K562 treated with DMSO at 1 percent for 12 hours (cell line): ENCODE measurements around the gene GAGE12C. TPM values are rescaled to one million over a fixed set of nuclear protein-coding genes. Genes with fewer than 3 reads are reported as not detected.

Experiments
- total RNA-seq: library from RNA; unstranded; fragments of 300-600 nt; gene quantifications from 2 replicates; pipeline ENCODE4 v1.2.3, GENCODE V29; 2022; ENCODE audit not compliant: insufficient read depth

GAGE12C gene
- total RNA-seq: not detected in 2 replicates

DNA sequence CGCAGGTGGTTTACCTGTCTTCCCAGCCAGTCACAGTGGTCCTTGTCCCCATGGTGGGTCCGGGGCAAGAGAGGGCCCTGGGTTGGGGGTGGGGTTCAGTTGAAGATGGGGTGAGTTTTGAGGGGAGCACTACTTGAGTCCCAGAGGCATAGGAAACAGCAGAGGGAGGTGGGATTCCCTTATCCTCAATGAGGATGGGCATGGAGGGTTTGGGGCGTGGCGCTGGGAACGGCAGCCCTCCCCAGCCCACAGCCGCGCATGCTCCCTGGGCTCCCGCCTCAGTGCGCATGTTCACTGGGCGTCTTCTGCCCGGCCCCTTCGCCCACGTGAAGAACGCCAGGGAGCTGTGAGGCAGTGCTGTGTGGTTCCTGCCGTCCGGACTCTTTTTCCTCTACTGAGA lies at the start of gene GAGE12C:
GAGE12C (plus strand) TSS at position 301 of the 400 bp plus-strand sequence. CDS start 1,155 bp downstream, outside the sequence.

DNA sequence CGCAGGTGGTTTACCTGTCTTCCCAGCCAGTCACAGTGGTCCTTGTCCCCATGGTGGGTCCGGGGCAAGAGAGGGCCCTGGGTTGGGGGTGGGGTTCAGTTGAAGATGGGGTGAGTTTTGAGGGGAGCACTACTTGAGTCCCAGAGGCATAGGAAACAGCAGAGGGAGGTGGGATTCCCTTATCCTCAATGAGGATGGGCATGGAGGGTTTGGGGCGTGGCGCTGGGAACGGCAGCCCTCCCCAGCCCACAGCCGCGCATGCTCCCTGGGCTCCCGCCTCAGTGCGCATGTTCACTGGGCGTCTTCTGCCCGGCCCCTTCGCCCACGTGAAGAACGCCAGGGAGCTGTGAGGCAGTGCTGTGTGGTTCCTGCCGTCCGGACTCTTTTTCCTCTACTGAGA lies 9.5 kb downstream of the GAGE12C start, which contains the start of gene GAGE12D:
GAGE12D (plus strand) TSS at position 301 of the 400 bp plus-strand sequence. CDS start 1,155 bp downstream, outside the sequence.

DNA sequence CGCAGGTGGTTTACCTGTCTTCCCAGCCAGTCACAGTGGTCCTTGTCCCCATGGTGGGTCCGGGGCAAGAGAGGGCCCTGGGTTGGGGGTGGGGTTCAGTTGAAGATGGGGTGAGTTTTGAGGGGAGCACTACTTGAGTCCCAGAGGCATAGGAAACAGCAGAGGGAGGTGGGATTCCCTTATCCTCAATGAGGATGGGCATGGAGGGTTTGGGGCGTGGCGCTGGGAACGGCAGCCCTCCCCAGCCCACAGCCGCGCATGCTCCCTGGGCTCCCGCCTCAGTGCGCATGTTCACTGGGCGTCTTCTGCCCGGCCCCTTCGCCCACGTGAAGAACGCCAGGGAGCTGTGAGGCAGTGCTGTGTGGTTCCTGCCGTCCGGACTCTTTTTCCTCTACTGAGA lies 19.0 kb downstream of the GAGE12C start, which contains the start of gene GAGE12E:
GAGE12E (plus strand) TSS at position 301 of the 400 bp plus-strand sequence. CDS start 1,155 bp downstream, outside the sequence.

DNA sequence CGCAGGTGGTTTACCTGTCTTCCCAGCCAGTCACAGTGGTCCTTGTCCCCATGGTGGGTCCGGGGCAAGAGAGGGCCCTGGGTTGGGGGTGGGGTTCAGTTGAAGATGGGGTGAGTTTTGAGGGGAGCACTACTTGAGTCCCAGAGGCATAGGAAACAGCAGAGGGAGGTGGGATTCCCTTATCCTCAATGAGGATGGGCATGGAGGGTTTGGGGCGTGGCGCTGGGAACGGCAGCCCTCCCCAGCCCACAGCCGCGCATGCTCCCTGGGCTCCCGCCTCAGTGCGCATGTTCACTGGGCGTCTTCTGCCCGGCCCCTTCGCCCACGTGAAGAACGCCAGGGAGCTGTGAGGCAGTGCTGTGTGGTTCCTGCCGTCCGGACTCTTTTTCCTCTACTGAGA lies 28.6 kb downstream of the GAGE12C start, which contains the start of gene GAGE12F:
GAGE12F (plus strand) TSS at position 301 of the 400 bp plus-strand sequence. CDS start 1,155 bp downstream, outside the sequence.

GRCh38 chrX:49570100-49570499 lies 38.1 kb downstream of the GAGE12C start, which contains the start of gene GAGE12G:
TSS of gene GAGE12G (plus strand) at chrX:49570400. CDS start at chrX:49571555, 1,155 bp downstream.

DNA sequence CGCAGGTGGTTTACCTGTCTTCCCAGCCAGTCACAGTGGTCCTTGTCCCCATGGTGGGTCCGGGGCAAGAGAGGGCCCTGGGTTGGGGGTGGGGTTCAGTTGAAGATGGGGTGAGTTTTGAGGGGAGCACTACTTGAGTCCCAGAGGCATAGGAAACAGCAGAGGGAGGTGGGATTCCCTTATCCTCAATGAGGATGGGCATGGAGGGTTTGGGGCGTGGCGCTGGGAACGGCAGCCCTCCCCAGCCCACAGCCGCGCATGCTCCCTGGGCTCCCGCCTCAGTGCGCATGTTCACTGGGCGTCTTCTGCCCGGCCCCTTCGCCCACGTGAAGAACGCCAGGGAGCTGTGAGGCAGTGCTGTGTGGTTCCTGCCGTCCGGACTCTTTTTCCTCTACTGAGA lies 47.7 kb downstream of the GAGE12C start, which contains the start of gene GAGE12H:
GAGE12H (plus strand) TSS at position 301 of the 400 bp plus-strand sequence. CDS start 1,155 bp downstream, outside the sequence.

Other genes starting within 250 kb of the GAGE12C start
- not detected in 2 replicates for gene GAGE10, start 228.5 kb upstream of the GAGE12C start, total RNA-seq
- not detected in 2 replicates for gene GAGE12J, start 210.1 kb upstream of the GAGE12C start, total RNA-seq
- 5.3 TPM in 1 of 2 replicates, not detected in the other for gene GAGE13, start 200.6 kb upstream of the GAGE12C start, total RNA-seq
- gene GAGE12D, start 9.6 kb downstream of the GAGE12C start, total RNA-seq: not detected in 2 replicates
- not detected in 2 replicates for gene GAGE12E, start 19.1 kb downstream of the GAGE12C start, total RNA-seq
- gene GAGE12F, start 28.7 kb downstream of the GAGE12C start, total RNA-seq: not detected in 2 replicates
- not detected in 2 replicates for gene GAGE12G, start 38.2 kb downstream of the GAGE12C start, total RNA-seq
- not detected in 2 replicates for gene GAGE12H, start 47.8 kb downstream of the GAGE12C start, total RNA-seq
- 16.8 and 16.9 TPM in 2 replicates for gene GAGE2A, start 57.3 kb downstream of the GAGE12C start, total RNA-seq
- 15.9 and 35.7 TPM in 2 replicates for gene GAGE1, start 66.8 kb downstream of the GAGE12C start, total RNA-seq
- gene PAGE1, start 163.8 kb downstream of the GAGE12C start, total RNA-seq: 61.2 and 93.3 TPM in 2 replicates